ENCODE data around the gene NDUFAB1. TPM values are rescaled to one million over a fixed set of nuclear protein-coding genes. Genes with fewer than 3 reads are reported as not detected.

Gene NDUFAB1
- total RNA-seq = 61.0 to 66.7 TPM (median 63.7 TPM) in 3 replicates

- peaks cover 9% of the 10 kb centered on the region for H3K4me1 Mint-ChIP-seq
- peak; percentile 77 to 96 for DNase-seq (ENCODE audit: low spot score in 2 of 2, unreplicated experiment in 2 of 2)
- H3K27ac Mint-ChIP-seq = peak within 1 kb of the TSS; percentile 40
- peak; percentile 98 for TF ChIP-seq CTCF (IDR thresholded peaks at IDR 0.05; ENCODE audit: unreplicated experiment)
- no peaks in the 10 kb centered on the region for H3K27me3 Mint-ChIP-seq (ENCODE audit: low read depth)
- H3K4me3 Mint-ChIP-seq = peak within 1 kb of the TSS; percentile 81
- H3K9me3 Mint-ChIP-seq = no peaks in the 10 kb centered on the region
- H3K36me3 Mint-ChIP-seq = peaks cover 16% of the 10 kb centered on the region
These were observed at the start of gene NDUFAB1 for GRCh38 chr16:23595951-23596720. NDUFAB1 (minus strand) TSS chr16:23596316; CDS start chr16:23596290, 26 bp downstream.

- TF ChIP-seq CTCF (IDR thresholded peaks at IDR 0.05; ENCODE audit: unreplicated experiment) = no peak
- H3K4me3 Mint-ChIP-seq = peak overlapping the region; percentile 99
- H3K27ac Mint-ChIP-seq = peak overlapping the region; percentile 97
- peaks cover 18% of the 10 kb centered on the region for H3K4me1 Mint-ChIP-seq
- peaks cover 22% of the 10 kb centered on the region for H3K36me3 Mint-ChIP-seq
- DNase-seq (ENCODE audit: low spot score in 2 of 2, unreplicated experiment in 2 of 2) = no peak
- no peaks in the 10 kb centered on the region for H3K27me3 Mint-ChIP-seq (ENCODE audit: low read depth)
- H3K9me3 Mint-ChIP-seq = peaks cover 11% of the 10 kb centered on the region
These were observed 46.2 kb upstream of the NDUFAB1 start for GRCh38 chr16:23642246-23642774.

- H3K27me3 Mint-ChIP-seq (ENCODE audit: low read depth) = no peaks in the 10 kb centered on the region
- peak; percentile 82 to 85 for DNase-seq (ENCODE audit: low spot score in 2 of 2, unreplicated experiment in 2 of 2)
- peak within 1 kb of the TSS; percentile 99 for H3K4me3 Mint-ChIP-seq
- peaks cover 18% of the 10 kb centered on the region for H3K4me1 Mint-ChIP-seq
- H3K9me3 Mint-ChIP-seq = peaks cover 5% of the 10 kb centered on the region
- no peak for TF ChIP-seq CTCF (IDR thresholded peaks at IDR 0.05; ENCODE audit: unreplicated experiment)
- peaks cover 12% of the 10 kb centered on the region for H3K36me3 Mint-ChIP-seq
- H3K27ac Mint-ChIP-seq = peak within 1 kb of the TSS; percentile 97
These were observed 45.0 kb upstream of the NDUFAB1 start, which contains the start of the genes DCTN5 and PALB2 for GRCh38 chr16:23640931-23641765. DCTN5 (plus strand) TSS chr16:23641466; CDS start chr16:23641543, 77 bp downstream. PALB2 (minus strand) TSS chr16:23641310; CDS start chr16:23641157, 153 bp downstream.

GRCh38 chr16:23640615-23640930 lies 44.5 kb upstream of the NDUFAB1 start:
- peaks cover 18% of the 10 kb centered on the region for H3K4me1 Mint-ChIP-seq
- DNase-seq (ENCODE audit: low spot score in 2 of 2, unreplicated experiment in 2 of 2) = no peak
- TF ChIP-seq CTCF (IDR thresholded peaks at IDR 0.05; ENCODE audit: unreplicated experiment) = no peak
- peaks cover 10% of the 10 kb centered on the region for H3K36me3 Mint-ChIP-seq
- H3K9me3 Mint-ChIP-seq = no peaks in the 10 kb centered on the region
- H3K27ac Mint-ChIP-seq = peak overlapping the region; percentile 91
- H3K27me3 Mint-ChIP-seq (ENCODE audit: low read depth) = no peaks in the 10 kb centered on the region
- H3K4me3 Mint-ChIP-seq = peak overlapping the region; percentile 99

- Mint-ChIP-seq H3K9me3 (no peaks in the 10 kb centered on the region), H3K27me3 (ENCODE audit: low read depth) (no peaks in the 10 kb centered on the region), H3K4me1 (peaks cover 10% of the 10 kb centered on the region), H3K27ac (no peak overlapping the region), H3K4me3 (no peak overlapping the region), H3K36me3 (peaks cover 24% of the 10 kb centered on the region)
- no peak for TF ChIP-seq CTCF (IDR thresholded peaks at IDR 0.05; ENCODE audit: unreplicated experiment)
- DNase-seq (ENCODE audit: low spot score in 2 of 2, unreplicated experiment in 2 of 2) = no peak
These were observed 39.8 kb upstream of the NDUFAB1 start for GRCh38 chr16:23635958-23636357.

All from mesothelial cell of epicardium (in vitro differentiated cells).